ENCODE measurements around the gene SYNJ1.
"Not testable (repeated sequence)": the region's sequence is repeated elsewhere in the genome, so short reads cannot be mapped to it uniquely, and the experiment has no call there.

- not testable (repeated sequence) for TF ChIP-seq CTCF, POLR2A (IDR thresholded peaks at IDR 0.05)
These were observed 109.6 kb downstream of the SYNJ1 start for GRCh38 chr21:32618218-32618617.

Measured in right lobe of liver (tissue), 4 donors.